ENCODE measurements around the gene KPNB1. TPM values are rescaled to one million over a fixed set of nuclear protein-coding genes. Genes with fewer than 3 reads are reported as not detected.

The KPNB1 gene
- total RNA-seq, 2 experiments from 2014 or later, result 232 to 453 TPM

GRCh38 chr17:47714773-47715396 lies 65.2 kb downstream of the KPNB1 start:
- no TSS peak for BruUV-seq (replicated peaks)
- Histone ChIP-seq H3K9me3 (ENCODE audit: low read length) (no peaks in the 10 kb centered on the region), H3K4me1 (ENCODE audit: insufficient read depth, low read length, poor library complexity, severe bottlenecking) (peaks cover 9% of the 10 kb centered on the region)

DNA sequence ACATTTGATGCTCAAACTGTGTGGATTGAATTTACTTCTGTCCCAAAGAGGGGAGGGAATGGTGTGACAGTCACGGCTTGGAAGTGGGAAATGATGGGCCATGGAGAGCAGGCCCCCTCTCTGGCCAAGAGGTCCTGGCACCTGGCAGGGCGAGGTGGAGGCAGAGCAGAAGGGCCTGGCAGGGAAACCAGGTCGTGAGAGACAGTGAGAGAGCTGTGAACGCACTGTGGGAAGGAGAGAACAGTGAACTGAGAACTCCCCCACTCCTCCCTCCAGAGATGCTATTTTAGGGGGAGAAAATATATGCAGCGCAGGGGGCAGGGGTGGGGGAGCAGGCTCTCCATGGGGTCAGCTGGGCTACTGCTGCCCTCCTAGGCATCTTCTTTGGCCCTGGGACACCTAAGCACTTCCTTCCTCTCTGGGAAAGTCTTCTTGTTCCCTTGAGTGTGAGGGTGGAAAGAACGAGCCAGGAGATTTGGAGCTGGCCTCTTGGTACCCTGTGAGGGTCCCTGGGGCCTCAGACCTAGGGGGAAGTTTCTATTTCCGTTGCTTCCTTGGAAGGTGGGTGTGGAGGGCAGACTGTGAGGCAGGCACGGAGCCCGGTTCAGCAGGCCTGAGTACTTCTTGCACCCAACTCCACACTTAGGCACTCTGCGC lies 66.1 kb downstream of the KPNB1 start:
- TF ChIP-seq EZH2phosphoT487 (IDR thresholded peaks at IDR 0.05; ENCODE audit: borderline replicate concordance, low read depth, low read length), result no peak
- TF ChIP-seq CTCF (conservative IDR thresholded peaks at IDR 0.05; ENCODE audit: low read length), result no peak
- H3K27ac ChIP-seq (ENCODE audit: low read depth, low read length, poor library complexity, severe bottlenecking), result no peak overlapping the region
- H3K4me3 ChIP-seq (ENCODE audit: low read depth, low read length, poor library complexity, severe bottlenecking), result no peak overlapping the region
- H3K4me2 ChIP-seq (ENCODE audit: low read length), result no peak overlapping the region
- H3K4me1 ChIP-seq (ENCODE audit: insufficient read depth, low read length, poor library complexity, severe bottlenecking), result peaks cover 9% of the 10 kb centered on the region
- H3K9me2 ChIP-seq (ENCODE audit: insufficient read depth, low read length), result no peaks in the 10 kb centered on the region
- DNase-seq (ENCODE audit: low spot score), result no peak
- H3K79me2 ChIP-seq (ENCODE audit: insufficient read depth, low read depth, low read length), result no peaks in the 10 kb centered on the region
- no TSS peak for BruUV-seq (replicated peaks)
- ChIA-PET POLR2A (no interaction called here), CTCF (ENCODE audit: unreplicated experiment) (interaction anchor here (0.6 kb wide), 1 partner anchor 109 kb away, joined by 4 read pairs; no protein-coding TSS in a partner anchor)
- intact Hi-C loops (cut with micrococcal nuclease; ENCODE audit: unreplicated experiment), result no loop called here
- H2AFZ ChIP-seq (ENCODE audit: low read length), result no peak overlapping the region
- H3K9me3 ChIP-seq (ENCODE audit: low read length), result no peaks in the 10 kb centered on the region
- no peaks in the 10 kb centered on the region for H3K36me3 ChIP-seq (ENCODE audit: insufficient read depth, low read length)
- H4K20me1 ChIP-seq (ENCODE audit: insufficient read depth, low read length), result no peaks in the 10 kb centered on the region

More at GRCh38 chr17:47714773-47715396, 65.2 kb downstream of the KPNB1 start:
- ChIA-PET POLR2A (no interaction called here), CTCF (ENCODE audit: unreplicated experiment) (interaction anchor here (0.6 kb wide), 1 partner anchor 110 kb away, joined by 4 read pairs; no protein-coding TSS in a partner anchor)
- intact Hi-C loops (cut with micrococcal nuclease; ENCODE audit: unreplicated experiment), result no loop called here
- Histone ChIP-seq H3K9me2 (ENCODE audit: insufficient read depth, low read length) (no peaks in the 10 kb centered on the region), H3K27ac (ENCODE audit: low read depth, low read length, poor library complexity, severe bottlenecking) (no peak overlapping the region), H3K4me2 (ENCODE audit: low read length) (no peak overlapping the region), H3K79me2 (ENCODE audit: insufficient read depth, low read depth, low read length) (no peaks in the 10 kb centered on the region), H2AFZ (ENCODE audit: low read length) (no peak overlapping the region), H3K36me3 (ENCODE audit: insufficient read depth, low read length) (no peaks in the 10 kb centered on the region), H4K20me1 (ENCODE audit: insufficient read depth, low read length) (no peaks in the 10 kb centered on the region), H3K4me3 (ENCODE audit: low read depth, low read length, poor library complexity, severe bottlenecking) (no peak overlapping the region)
- TF ChIP-seq EZH2phosphoT487 (IDR thresholded peaks at IDR 0.05; ENCODE audit: borderline replicate concordance, low read depth, low read length), result no peak
- TF ChIP-seq CTCF (conservative IDR thresholded peaks at IDR 0.05; ENCODE audit: low read length), result no peak
- no peak for DNase-seq (ENCODE audit: low spot score)

GRCh38 chr17:47716375-47716774 lies 66.7 kb downstream of the KPNB1 start:
- Histone ChIP-seq H2AFZ (ENCODE audit: low read length) (no peak overlapping the region), H3K9me2 (ENCODE audit: insufficient read depth, low read length) (no peaks in the 10 kb centered on the region), H3K36me3 (ENCODE audit: insufficient read depth, low read length) (no peaks in the 10 kb centered on the region), H3K9me3 (ENCODE audit: low read length) (no peaks in the 10 kb centered on the region), H4K20me1 (ENCODE audit: insufficient read depth, low read length) (no peaks in the 10 kb centered on the region), H3K4me1 (ENCODE audit: insufficient read depth, low read length, poor library complexity, severe bottlenecking) (peaks cover 9% of the 10 kb centered on the region), H3K4me2 (ENCODE audit: low read length) (no peak overlapping the region), H3K27ac (ENCODE audit: low read depth, low read length, poor library complexity, severe bottlenecking) (no peak overlapping the region), H3K4me3 (ENCODE audit: low read depth, low read length, poor library complexity, severe bottlenecking) (no peak overlapping the region), H3K79me2 (ENCODE audit: insufficient read depth, low read depth, low read length) (no peaks in the 10 kb centered on the region)
- DNase-seq (ENCODE audit: low spot score), result no peak
- ChIA-PET CTCF (ENCODE audit: unreplicated experiment) (no interaction called here), POLR2A (no interaction called here)
- BruUV-seq (replicated peaks), result no TSS peak
- no peak for TF ChIP-seq EZH2phosphoT487 (IDR thresholded peaks at IDR 0.05; ENCODE audit: borderline replicate concordance, low read depth, low read length)
- TF ChIP-seq CTCF (conservative IDR thresholded peaks at IDR 0.05; ENCODE audit: low read length), result no peak
- intact Hi-C loops (cut with micrococcal nuclease; ENCODE audit: unreplicated experiment), result no loop called here
